ENCODE results near the gene MT1HL1. TPM values are rescaled to one million over a fixed set of nuclear protein-coding genes. Genes with fewer than 3 reads are reported as not detected.

MT1HL1 gene
- total and polyA plus RNA-seq, 2 donors (not counting 1 experiment from before 2014, with no cell fraction given), result not detected

DNA sequence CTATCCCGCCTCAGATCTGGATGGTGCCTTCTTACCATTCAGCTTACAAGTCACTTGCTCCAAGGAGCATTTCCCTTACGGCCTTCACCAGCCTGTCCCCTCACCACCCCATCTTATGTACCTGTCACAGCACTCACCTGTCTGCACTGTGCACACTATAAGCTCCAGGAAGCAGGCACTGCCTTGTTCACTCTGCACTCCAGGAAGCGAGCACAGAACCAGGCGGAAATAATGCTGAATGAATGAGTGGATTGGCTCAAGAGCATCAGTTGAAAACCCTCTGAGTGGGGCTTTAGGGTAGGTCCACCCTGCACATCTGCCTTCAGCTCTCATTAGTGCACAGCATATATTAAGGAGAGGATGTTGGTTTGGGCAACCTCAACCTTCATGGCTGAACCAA, 28.8 kb upstream of the MT1HL1 start:
- POLR2A ChIA-PET, result no interaction called here
- Histone ChIP-seq H3K27ac (ENCODE audit: low read length in 2 of 2) (no peak overlapping the region), H3K4me1 (ENCODE audit: control insufficient read depth in 2 of 2, insufficient read depth in 2 of 2, low read length in 2 of 2) (no peaks in the 10 kb centered on the region), H3K79me2 (ENCODE audit: control insufficient read depth, insufficient read depth, low read length) (no peaks in the 10 kb centered on the region), H4K20me1 (ENCODE audit: control insufficient read depth, insufficient read depth, low read length, poor library complexity, severe bottlenecking) (no peaks in the 10 kb centered on the region), H3K9ac (ENCODE audit: low read length) (no peak overlapping the region), H3K36me3 (replicated peaks in 1 of 2; ENCODE audit: control extremely low read depth in 1 of 2, control insufficient read depth in 1 of 2, extremely low read depth in 1 of 2, insufficient read depth in 2 of 2, low read length in 1 of 2) (no peaks in the 10 kb centered on the region), H3K4me2 (replicated peaks; ENCODE audit: low read depth, low read length, poor library complexity, severe bottlenecking) (no peak overlapping the region), H3K27me3 (replicated peaks in 1 of 4; ENCODE audit: control extremely low read depth in 1 of 4, control insufficient read depth in 3 of 4, insufficient read depth in 4 of 4, low read length in 3 of 4) (peaks cover 0 to 4% (median 0%) of the 10 kb centered on the region in 4 experiments), H3K9me3 (ENCODE audit: control extremely low read depth in 1 of 3, control insufficient read depth in 2 of 3, insufficient read depth in 1 of 3, low read length in 2 of 3) (peaks cover 0 to 5% (median 0%) of the 10 kb centered on the region in 3 donors), H2AFZ (ENCODE audit: insufficient read depth, low read depth, low read length, poor library complexity, severe bottlenecking) (no peak overlapping the region), H3K4me3 (ENCODE audit: control extremely low read depth in 1 of 5, extremely low read depth in 1 of 5, insufficient read depth in 1 of 5, low read depth in 2 of 5, low read length in 4 of 5) (no peak overlapping the region)
- TF ChIP-seq CTCF (IDR thresholded peaks at IDR 0.05) (no peak), EZH2 (IDR thresholded peaks at IDR 0.05; ENCODE audit: borderline replicate concordance, insufficient read depth, low read depth, low read length, poor library complexity, severe bottlenecking) (no peak)
- Mint-ChIP-seq H3K27ac (no peak overlapping the region), H3K4me3 (no peak overlapping the region), H3K9me3 (ENCODE audit: insufficient read depth) (no peaks in the 10 kb centered on the region), H3K27me3 (peaks cover 9% of the 10 kb centered on the region), H3K4me1 (no peaks in the 10 kb centered on the region)
- DNase-seq (no peak), ATAC-seq (ENCODE audit: low read depth) (no peak)
- intact Hi-C loops (cut with micrococcal nuclease), result no loop called here
- 100% methylated on average over 4 of the region's 4 CpGs for WGBS (ENCODE audit: insufficient coverage)
- CTCF ChIA-PET, result no interaction called here

- H3K79me2 ChIP-seq (ENCODE audit: control insufficient read depth, insufficient read depth, low read length), result no peaks in the 10 kb centered on the region
- Mint-ChIP-seq H3K27me3 (peaks cover 13% of the 10 kb centered on the region), H3K9me3 (ENCODE audit: insufficient read depth) (no peaks in the 10 kb centered on the region), H3K27ac (no peak overlapping the region), H3K4me3 (no peak overlapping the region), H3K4me1 (no peaks in the 10 kb centered on the region)
- WGBS (ENCODE audit: insufficient coverage), result 43% methylated on average over 4 of the region's 7 CpGs
- CTCF ChIA-PET, result no interaction called here
- no peak overlapping the region for H3K27ac ChIP-seq (ENCODE audit: low read length in 2 of 2)
- H3K4me3 ChIP-seq (ENCODE audit: control extremely low read depth in 1 of 5, extremely low read depth in 1 of 5, insufficient read depth in 1 of 5, low read depth in 2 of 5, low read length in 4 of 5), result no peak overlapping the region
- intact Hi-C loops (cut with micrococcal nuclease), result no loop called here
- H3K9me3 ChIP-seq (ENCODE audit: control extremely low read depth in 1 of 3, control insufficient read depth in 2 of 3, insufficient read depth in 1 of 3, low read length in 2 of 3), result peaks cover 0 to 5% (median 0%) of the 10 kb centered on the region in 3 donors
- TF ChIP-seq CTCF (IDR thresholded peaks at IDR 0.05) (no peak), EZH2 (IDR thresholded peaks at IDR 0.05; ENCODE audit: borderline replicate concordance, insufficient read depth, low read depth, low read length, poor library complexity, severe bottlenecking) (no peak)
- H3K9ac ChIP-seq (ENCODE audit: low read length), result no peak overlapping the region
- H2AFZ ChIP-seq (ENCODE audit: insufficient read depth, low read depth, low read length, poor library complexity, severe bottlenecking), result no peak overlapping the region
- H3K4me1 ChIP-seq (ENCODE audit: control insufficient read depth in 2 of 2, insufficient read depth in 2 of 2, low read length in 2 of 2), result no peaks in the 10 kb centered on the region
- POLR2A ChIA-PET, result no interaction called here
- H3K27me3 ChIP-seq (replicated peaks in 1 of 4; ENCODE audit: control extremely low read depth in 1 of 4, control insufficient read depth in 3 of 4, insufficient read depth in 4 of 4, low read length in 3 of 4), result peaks cover 0 to under 1% (median 0%) of the 10 kb centered on the region in 4 experiments
- H3K36me3 ChIP-seq (replicated peaks in 1 of 2; ENCODE audit: control extremely low read depth in 1 of 2, control insufficient read depth in 1 of 2, extremely low read depth in 1 of 2, insufficient read depth in 2 of 2, low read length in 1 of 2), result no peaks in the 10 kb centered on the region
- no peak overlapping the region for H3K4me2 ChIP-seq (replicated peaks; ENCODE audit: low read depth, low read length, poor library complexity, severe bottlenecking)
- DNase-seq (no peak), ATAC-seq (ENCODE audit: low read depth) (no peak)
- no peaks in the 10 kb centered on the region for H4K20me1 ChIP-seq (ENCODE audit: control insufficient read depth, insufficient read depth, low read length, poor library complexity, severe bottlenecking)
Measured at GRCh38 chr1:237032029-237032428, 27.8 kb upstream of the MT1HL1 start.

All from B cell (primary cell).